Loucy (cell line): Measurements from ENCODE around the gene PGK2.

Experiments used
- H2AFZ ChIP-seq: fragments of 200-600 bp; sonication (generic); 2 replicates; pipeline ENCODE4 v1.6.0; 2016; ENCODE audit warnings: antibody characterized with exemption, mild to moderate bottlenecking, low read length, moderate library complexity
- H3F3A ChIP-seq: fragments of 200-600 bp; 2 replicates; pipeline ENCODE4 v1.6.0; 2016; ENCODE audit warnings: antibody characterized with exemption, low read depth, mild to moderate bottlenecking
- H3K27me3 ChIP-seq: fragments of 200-600 bp; sonication (generic); 2 replicates; pipeline ENCODE4 v1.6.1; 2014; ENCODE audit warnings: low read length, mild to moderate bottlenecking; ENCODE audit not compliant: insufficient read depth, poor library complexity, severe bottlenecking
- H3K36me3 ChIP-seq: fragments of 200-600 bp; sonication (generic); 2 replicates; pipeline ENCODE4 v1.6.1; 2016; ENCODE audit warnings: low read length; ENCODE audit not compliant: insufficient read depth
- H3K4me1 ChIP-seq: fragments of 200-600 bp; sonication (generic); 2 replicates; pipeline ENCODE4 v1.5.1; 2014; ENCODE audit warnings: low read length, mild to moderate bottlenecking; ENCODE audit not compliant: insufficient read depth, poor library complexity, severe bottlenecking
- H3K4me2 ChIP-seq: fragments of 200-600 bp; sonication (generic); 2 replicates; pipeline ENCODE4 v1.6.0; 2014; ENCODE audit warnings: antibody characterized with exemption, low read length, low read depth, mild to moderate bottlenecking; ENCODE audit not compliant: poor library complexity, severe bottlenecking
- H3K4me3 ChIP-seq: fragments of 200-600 bp; sonication (generic); 2 replicates; pipeline ENCODE4 v1.5.1; 2014; ENCODE audit warnings: low read length, mild to moderate bottlenecking, mixed read lengths; ENCODE audit not compliant: poor library complexity, severe bottlenecking
- H3K79me2 ChIP-seq: fragments of 200-600 bp; sonication (generic); 2 replicates; pipeline ENCODE4 v1.6.1; 2014; ENCODE audit warnings: low read length; ENCODE audit not compliant: insufficient read depth
- H3K9ac ChIP-seq: fragments of 200-600 bp; sonication (generic); 2 replicates; pipeline ENCODE4 v1.6.0; 2014; ENCODE audit warnings: mild to moderate bottlenecking, low read depth, low read length, moderate library complexity; ENCODE audit not compliant: poor library complexity, severe bottlenecking
- H3K9me2 ChIP-seq: fragments of 200-600 bp; sonication (generic); replicated peaks from 2 replicates; pipeline ENCODE4 v1.6.1; 2016; ENCODE audit warnings: low read depth, low read length, mixed read lengths
- H3K9me3 ChIP-seq: fragments of 200-600 bp; sonication (generic); 2 replicates; pipeline ENCODE4 v1.6.1; 2014; ENCODE audit warnings: mild to moderate bottlenecking, antibody characterized with exemption, low read length, low read depth; ENCODE audit not compliant: insufficient read depth
- H4K20me1 ChIP-seq: fragments of 200-600 bp; sonication (generic); 2 replicates; pipeline ENCODE4 v1.6.0; 2014; ENCODE audit warnings: antibody characterized with exemption, low read length, mild to moderate bottlenecking; ENCODE audit not compliant: insufficient read depth, poor library complexity, severe bottlenecking
- CTCF ChIP-seq: fragments of 200-600 bp; sonication (generic); conservative IDR thresholded peaks from 2 replicates; pipeline ENCODE4 v1.5.1; 2014; ENCODE audit warnings: mild to moderate bottlenecking, antibody characterized with exemption, low read length
- EZH2phosphoT487 ChIP-seq: fragments of 200-600 bp; IDR thresholded peaks from 2 replicates; pipeline ENCODE4 v1.6.1; 2018; ENCODE audit warnings: antibody characterized with exemption, mild to moderate bottlenecking, moderate library complexity, borderline replicate concordance

Gene PGK2

GRCh38 chr6:49736017-49736508 is 51.0 kb downstream of the PGK2 start:
- no peak overlapping the region for H3K4me3 ChIP-seq
- H2AFZ ChIP-seq, result no peak overlapping the region
- TF ChIP-seq EZH2phosphoT487, result no peak
- no peak for TF ChIP-seq CTCF
- no peaks in the 10 kb centered on the region for H3K36me3 ChIP-seq
- H3F3A ChIP-seq, result no peaks in the 10 kb centered on the region
- no peaks in the 10 kb centered on the region for H4K20me1 ChIP-seq
- H3K9me3 ChIP-seq, result no peaks in the 10 kb centered on the region
- no peaks in the 10 kb centered on the region for H3K9me2 ChIP-seq
- no peaks in the 10 kb centered on the region for H3K4me1 ChIP-seq
- no peaks in the 10 kb centered on the region for H3K79me2 ChIP-seq
- H3K9ac ChIP-seq, result no peak overlapping the region
- H3K27me3 ChIP-seq, result no peaks in the 10 kb centered on the region
- no peak overlapping the region for H3K4me2 ChIP-seq
